CD4-positive, alpha-beta T cell treated with Interleukin-12 subunit alpha and Interleukin-12 subunit beta, for 1 hour (primary cell): ENCODE measurements around the gene APOB.

Source experiments
- DNase-seq: peaks from one replicate; pipeline ENCODE4 v3.0.0-alpha.2; 2020

Gene APOB

GRCh38 chr2:20966061-20966595 lies 77.7 kb downstream of the APOB start:
- no peak for DNase-seq

GRCh38 chr2:20965221-20965620 lies 78.7 kb downstream of the APOB start:
- DNase-seq: no peak

GRCh38 chr2:20963867-20964266 lies 80.0 kb downstream of the APOB start:
- no peak for DNase-seq

DNA sequence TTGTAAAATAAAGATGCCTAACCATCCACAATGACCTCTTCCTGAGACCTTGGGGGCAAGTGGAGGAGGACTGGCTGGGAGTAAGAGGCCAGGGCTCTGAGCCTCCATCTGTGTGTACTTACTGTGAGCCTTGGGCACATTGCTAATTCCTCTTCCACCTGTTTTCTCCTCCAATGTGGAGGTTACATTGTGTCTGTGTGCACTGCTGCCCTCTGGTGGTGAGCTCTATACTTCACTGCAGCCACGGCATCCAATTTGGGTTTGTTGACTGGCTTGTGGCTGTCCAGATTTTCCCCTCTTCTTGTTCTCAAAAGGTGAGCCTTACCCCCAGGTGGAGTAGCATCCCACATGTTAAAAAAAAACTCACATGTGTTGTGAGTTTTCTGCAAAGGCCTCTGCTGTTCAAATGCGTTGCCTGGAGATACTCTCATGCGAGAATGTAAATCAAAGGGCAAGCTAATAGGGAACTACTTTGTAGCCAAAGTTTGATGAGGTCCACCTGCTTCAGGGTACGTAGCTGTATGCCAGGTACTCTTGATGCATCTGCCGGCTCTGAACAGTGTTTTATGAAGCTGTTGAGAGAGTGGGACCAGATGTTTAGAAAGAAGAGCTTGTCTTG lies 80.8 kb downstream of the APOB start:
- DNase-seq: peak; percentile 62

DNA sequence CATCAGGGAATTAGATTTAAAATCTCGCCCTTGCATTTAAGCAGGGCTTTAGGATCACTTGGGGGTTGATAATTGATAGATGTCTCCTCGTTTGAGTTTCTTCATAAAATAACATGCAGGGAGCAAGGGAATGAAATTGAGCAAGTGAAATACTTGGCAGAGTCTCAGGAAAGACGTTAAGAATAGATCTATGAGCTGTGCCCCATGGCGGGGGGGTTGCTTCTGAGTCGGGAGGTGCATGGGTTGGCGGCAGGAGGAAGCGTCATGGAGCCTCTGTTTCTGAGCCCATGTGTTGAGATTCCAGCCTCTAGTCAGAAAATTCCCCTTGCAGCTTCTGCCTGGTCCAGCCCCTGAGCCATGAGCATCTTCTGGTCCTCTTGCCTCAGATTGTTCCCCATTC lies 82.0 kb downstream of the APOB start:
- DNase-seq: no peak

DNA sequence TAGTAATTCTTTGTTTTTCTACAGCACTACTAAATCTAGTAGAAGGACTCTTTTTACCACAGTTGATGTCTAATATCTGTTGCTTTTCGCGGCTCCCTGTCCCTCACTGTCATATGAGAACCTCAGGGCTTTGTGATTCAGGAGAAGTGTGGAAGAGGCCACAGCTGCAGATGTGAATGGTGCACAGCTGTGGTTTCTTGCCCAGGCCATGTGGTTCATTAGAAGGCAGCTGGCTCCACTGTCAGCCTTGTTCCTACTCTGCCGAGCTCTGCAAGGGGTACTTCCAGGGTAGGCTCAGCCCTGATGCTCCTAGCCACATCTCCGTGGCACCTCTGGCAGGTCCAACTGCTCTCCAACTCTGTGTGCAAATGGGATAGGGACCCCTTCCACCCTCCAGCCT lies 83.9 kb downstream of the APOB start:
- no peak for DNase-seq

GRCh38 chr2:20959252-20959651 lies 84.6 kb downstream of the APOB start:
- no peak for DNase-seq

GRCh38 chr2:20957788-20958525 lies 85.9 kb downstream of the APOB start:
- no peak for DNase-seq

GRCh38 chr2:20955277-20956026 lies 88.4 kb downstream of the APOB start:
- DNase-seq: no peak

GRCh38 chr2:20953146-20953824 lies 90.6 kb downstream of the APOB start:
- no peak for DNase-seq
